A172 (cell line): ENCODE results near the gene CLEC4E. TPM values are rescaled to one million over a fixed set of nuclear protein-coding genes. Genes with fewer than 3 reads are reported as not detected.
"Not testable (repeated sequence)": the region's sequence is repeated elsewhere in the genome, so short reads cannot be mapped to it uniquely, and the experiment has no call there.

ENCODE experiments used
- DNase-seq: peaks from one replicate; pipeline ENCODE4 v3.0.0-alpha.2; 2015; ENCODE audit warnings: low spot score
- total RNA-seq: library from RNA; depleted of rRNA; stranded (reverse); fragments of >200 nt; shearing (Covaris generic); gene quantifications from 2 replicates; pipeline ENCODE4 v1.2.3, GENCODE V29; 2014

The CLEC4E gene
- total RNA-seq, 1 experiment from 2014 or later = not detected

DNA sequence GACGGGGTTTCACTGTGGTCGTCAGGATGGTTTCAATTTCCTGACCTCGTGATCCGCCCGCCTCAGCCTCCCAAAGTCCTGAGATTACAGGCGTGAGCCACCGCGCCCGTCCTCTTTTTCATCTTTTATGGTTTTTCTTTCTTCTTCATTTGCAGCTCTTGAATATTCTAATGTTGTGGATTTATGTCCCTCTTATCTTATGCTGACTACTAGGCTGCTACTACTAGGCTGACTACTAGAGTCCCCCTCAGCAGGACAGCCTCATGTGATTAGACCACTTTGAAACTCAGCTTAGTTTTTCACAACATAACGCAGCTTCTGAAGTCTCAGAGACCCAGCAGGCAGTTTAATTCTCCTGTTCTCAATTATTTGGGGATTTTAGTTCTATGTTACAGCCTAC lies 857 bp upstream of the CLEC4E start:
- DNase-seq = no peak

DNA sequence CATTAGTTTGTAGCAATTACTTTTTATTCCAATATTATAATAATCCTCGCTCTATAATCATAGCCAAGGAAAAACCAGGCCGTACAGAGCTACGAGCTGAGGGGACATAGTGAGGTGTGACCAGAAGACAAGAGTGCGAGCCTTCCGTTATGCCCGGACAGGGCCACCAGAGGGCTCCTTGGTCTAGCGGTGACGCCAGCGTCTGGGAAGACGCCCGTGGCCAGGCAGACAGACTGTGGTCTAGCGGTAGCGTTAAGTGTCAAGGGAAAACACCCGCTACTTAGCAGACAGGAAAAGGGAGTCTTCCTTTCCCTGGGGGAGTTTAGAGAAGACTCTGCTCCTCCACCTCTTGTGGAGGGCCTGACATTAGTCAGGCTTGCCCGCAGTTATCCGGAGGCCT lies 2.9 kb downstream of the CLEC4E start:
- DNase-seq = not testable (repeated sequence)

DNA sequence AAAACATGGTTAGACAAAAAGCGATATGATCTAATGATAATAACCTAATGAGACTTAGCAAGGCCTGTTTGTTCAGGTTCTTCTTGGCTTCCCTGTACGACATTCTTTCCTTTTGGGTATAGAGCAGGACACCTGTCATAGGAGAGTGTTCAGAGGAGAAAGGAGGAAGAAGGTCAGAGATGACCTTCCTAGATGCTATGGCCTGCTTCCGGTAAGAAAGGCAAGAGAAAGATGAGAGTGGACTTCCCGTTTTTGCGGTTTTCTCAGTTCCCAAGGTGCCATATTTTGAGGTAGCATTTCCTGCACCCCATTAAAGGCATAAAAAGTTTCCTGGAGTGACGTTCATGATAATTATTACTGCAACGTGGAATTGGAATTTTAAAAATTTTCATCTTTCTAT lies 8.7 kb downstream of the CLEC4E start:
- no peak for DNase-seq

DNA sequence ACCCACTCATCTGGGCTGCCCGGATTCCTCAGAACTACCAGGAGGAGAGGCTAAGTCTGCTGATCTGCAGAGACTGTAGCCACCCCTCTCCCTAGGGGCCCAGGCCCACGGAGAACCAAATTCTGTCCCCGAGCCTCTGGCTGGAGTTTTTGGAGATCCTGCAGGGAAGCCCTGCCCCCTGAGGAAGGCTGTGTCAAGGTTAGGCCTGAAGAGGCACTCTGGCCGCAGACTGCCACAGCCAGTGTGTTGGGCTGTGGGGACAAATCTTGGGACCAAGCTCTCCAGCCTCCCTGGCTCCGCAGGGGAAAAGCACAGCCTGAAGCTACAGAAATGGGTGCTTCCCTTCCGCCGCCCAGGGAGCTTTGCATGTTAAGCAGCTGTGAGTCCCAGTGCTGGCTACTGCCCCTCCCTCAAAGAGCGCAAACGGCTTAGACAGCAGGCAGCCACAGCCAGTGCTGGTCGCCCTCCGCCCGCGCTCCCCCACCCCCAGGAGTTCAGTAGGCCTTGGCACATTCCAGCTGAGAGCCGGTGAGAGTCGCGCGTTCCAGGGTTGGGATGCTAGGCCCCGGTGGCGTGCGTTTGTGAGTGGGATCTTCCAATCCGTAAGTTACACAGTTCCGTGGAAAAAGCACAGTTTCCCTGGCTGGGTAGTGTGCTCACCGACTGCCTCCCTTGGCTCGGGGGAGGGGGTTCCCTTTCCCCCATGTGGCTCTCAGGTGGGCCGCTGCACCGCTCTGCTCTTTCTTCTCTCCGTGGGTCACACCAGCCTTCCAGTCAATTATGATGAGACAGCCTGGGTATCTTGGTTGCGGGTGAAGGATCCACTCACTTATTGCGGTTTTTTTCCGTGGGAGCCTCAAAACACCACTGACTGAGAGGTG lies 13.2 kb downstream of the CLEC4E start:
- no peak for DNase-seq

GRCh38 chr12:8519171-8519570 lies 21.5 kb downstream of the CLEC4E start:
- no peak for DNase-seq

DNA sequence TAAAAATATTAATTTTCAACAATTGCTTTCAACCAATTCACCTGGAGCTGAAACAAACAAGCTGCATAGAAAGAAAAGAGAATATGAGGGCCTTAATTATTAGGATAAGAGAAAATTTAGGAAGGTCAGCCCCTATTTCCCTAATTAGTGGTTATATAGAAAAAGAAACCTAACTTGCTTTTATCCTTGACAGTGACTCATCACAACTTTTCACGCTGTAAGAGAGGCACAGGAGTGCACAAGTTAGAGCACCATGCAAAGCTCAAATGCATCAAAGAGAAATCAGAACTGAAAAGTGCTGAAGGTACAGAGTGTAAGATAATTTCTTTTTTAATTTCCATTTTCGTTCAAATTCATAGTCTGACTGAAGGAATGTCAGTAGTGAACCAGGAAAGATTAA lies 22.7 kb downstream of the CLEC4E start:
- no peak for DNase-seq

DNA sequence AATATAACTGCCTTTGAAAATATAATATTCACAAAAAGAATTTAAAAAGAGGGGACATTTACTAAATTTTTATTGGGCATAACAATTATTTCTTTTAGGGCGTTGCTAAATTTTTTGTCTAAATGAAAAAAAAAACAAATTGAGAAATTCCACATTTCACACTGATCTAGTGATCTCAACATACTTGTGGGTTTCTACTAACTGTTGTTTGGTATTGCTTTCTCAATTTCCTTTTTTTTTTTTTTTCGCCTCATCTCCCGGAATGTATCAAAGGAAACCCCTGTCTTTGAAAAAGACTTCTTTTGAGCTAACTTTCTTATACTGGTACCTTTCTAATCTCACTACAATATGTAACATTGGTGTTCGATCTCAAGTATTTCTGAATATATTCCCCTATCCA lies 27.4 kb downstream of the CLEC4E start, which contains the start of gene CLEC4D:
Gene CLEC4D (plus strand): TSS at position 248 of the 400 bp plus-strand sequence. CDS start 230 bp downstream, outside the sequence.
- DNase-seq = no peak

DNA sequence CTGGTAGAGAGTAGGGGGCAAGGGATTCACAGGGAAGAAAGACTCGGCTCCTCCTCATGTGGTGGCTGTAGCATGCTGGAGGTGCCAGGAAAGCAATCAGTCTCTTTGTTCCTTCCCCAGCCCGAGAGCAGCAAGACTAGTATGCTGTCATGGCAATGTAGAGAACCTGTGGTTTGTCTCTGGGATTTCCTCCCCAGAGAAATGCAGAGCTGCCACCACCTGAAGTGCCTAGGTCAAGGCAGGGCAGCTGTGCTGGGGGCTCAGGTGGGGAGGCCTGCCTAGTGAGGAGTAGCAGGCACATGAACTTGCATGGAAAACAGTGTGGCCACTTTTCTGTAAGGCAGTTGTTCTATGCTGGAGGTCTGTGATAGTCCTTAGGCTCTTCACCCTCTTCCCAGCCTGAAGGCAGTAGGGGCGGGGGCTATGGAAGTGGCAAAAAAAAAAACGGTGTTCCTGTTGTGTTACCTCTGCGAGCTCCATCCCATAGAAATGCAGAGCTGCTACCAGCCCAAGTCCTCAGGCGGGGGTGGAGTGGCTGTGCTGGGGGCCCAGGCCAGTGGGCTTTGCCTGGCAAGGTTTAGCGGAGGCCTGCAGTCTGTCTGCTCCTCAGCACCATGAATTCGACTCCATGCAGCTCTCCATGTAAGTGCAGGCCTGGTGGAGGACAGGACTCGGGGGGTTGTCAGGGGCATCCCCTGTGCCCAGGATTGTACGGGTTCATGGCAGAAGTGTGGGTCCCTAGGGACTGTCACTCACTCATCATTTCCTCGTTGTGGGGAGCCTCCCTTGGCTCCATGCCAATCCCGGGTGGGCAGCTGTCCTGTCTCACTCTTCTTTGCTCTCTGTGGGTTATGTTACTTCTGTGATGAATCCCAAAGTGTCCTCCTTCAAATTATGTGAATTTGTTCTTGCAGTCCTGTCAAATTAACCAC lies 31.5 kb downstream of the CLEC4E start:
- no peak for DNase-seq

- DNase-seq = no peak
These were observed 32.5 kb downstream of the CLEC4E start for GRCh38 chr12:8508223-8508622.

- no peak for DNase-seq
These were observed 33.1 kb downstream of the CLEC4E start for GRCh38 chr12:8507596-8507995.

GRCh38 chr12:8504351-8504750 lies 36.4 kb downstream of the CLEC4E start:
- DNase-seq = no peak

DNA sequence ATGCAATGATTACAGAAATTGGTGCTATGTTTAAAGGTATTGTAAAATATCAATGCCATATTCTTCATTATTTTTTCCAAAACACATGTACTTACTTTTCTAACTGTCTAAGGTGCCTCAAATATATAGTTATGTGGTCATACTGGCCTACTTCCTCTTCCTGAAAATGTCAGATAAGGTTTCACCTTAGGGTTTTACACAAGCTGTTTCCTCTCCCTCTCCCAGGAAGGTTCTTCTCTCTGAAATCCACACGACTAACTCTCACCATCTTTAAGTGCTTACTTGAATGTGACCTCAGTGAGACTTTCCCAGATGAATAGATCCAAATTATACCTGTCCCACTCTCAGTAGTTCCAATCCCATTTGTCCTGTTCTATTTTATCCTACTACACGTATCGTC lies 39.0 kb downstream of the CLEC4E start:
- no peak for DNase-seq

GRCh38 chr12:8499616-8500015 lies 41.1 kb downstream of the CLEC4E start:
- DNase-seq = no peak

DNA sequence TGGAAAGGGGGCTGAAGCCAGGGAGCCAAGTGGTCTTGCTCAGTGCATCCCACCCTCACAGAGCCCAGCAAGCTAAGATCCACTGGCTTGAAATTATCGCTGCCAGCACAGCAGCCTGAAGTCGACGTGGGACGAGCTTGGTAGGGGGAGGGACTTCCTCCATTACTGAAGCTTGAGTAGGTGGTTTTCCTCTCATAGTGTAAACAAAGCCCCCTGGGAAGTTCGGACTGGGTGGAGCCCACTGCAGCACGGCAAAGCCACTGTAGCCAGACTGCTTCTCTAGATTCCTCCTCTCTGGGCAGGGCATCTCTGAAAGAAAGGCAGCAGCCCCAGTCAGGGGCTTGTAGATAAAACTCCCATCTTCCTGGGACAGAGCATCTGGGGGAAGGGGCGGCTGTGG lies 44.6 kb downstream of the CLEC4E start:
- DNase-seq = not testable (repeated sequence)

DNA sequence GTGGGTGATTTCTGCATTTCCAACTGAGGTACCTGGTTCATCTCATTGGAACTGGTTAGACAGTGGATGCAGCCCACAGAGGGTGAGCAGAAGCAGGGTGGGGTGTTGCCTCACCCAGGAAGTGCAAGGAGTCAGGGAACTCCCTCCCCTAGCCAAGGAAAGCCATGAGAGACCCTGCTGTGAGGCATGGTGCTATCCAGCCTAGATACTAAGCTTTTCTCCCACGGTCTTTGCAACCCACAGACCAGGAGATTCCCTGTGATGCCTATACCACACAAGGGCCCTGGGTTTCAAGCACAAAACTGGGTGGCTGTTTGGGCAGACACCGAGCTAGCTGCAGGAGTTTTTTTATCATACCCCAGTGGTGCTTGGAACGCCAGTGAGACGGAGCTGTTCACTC lies 45.0 kb downstream of the CLEC4E start:
- not testable (repeated sequence) for DNase-seq

GRCh38 chr12:8493084-8493483 lies 47.6 kb downstream of the CLEC4E start:
- DNase-seq = no peak

GRCh38 chr12:8491646-8492530 lies 48.8 kb downstream of the CLEC4E start:
- no peak for DNase-seq
